Esophagus squamous epithelium (tissue), 5 donors: ENCODE measurements around the gene XRCC4. TPM values are rescaled to one million over a fixed set of nuclear protein-coding genes. Genes with fewer than 3 reads are reported as not detected.

Source experiments
- DNase-seq: peaks from one replicate; lab custom pipeline; 2025; lab: John Stamatoyannopoulos, UW
- H3K27ac ChIP-seq, 4 donors: fragments of 200-600 bp; sonication (generic); one replicate each; pipeline ENCODE4 v1.5.1; 2016 to 2019; ENCODE audit warnings: mild to moderate bottlenecking in 1 of 4
- H3K27me3 ChIP-seq, 4 donors: fragments of 200-600 bp; sonication (generic); 1 replicate in 3 of 4; 2 replicates in 1 of 4; pipeline versions ENCODE4 v1.5.1 to v1.6.0; 2017 to 2021; ENCODE audit warnings: antibody characterized with exemption in 1 of 4
- H3K36me3 ChIP-seq, 3 donors: fragments of 200-600 bp; sonication (generic); one replicate each; pipeline ENCODE4 v1.5.1; 2016 to 2019
- H3K4me1 ChIP-seq, 3 donors: fragments of 200-600 bp; sonication (generic); one replicate each; pipeline ENCODE4 v1.5.1; 2017 to 2019
- H3K4me3 ChIP-seq, 4 donors: fragments of 200-600 bp; sonication (generic); 1 replicate in 3 of 4; 2 replicates in 1 of 4; pipeline ENCODE4 v1.5.1; 2016 to 2019; ENCODE audit warnings: mild to moderate bottlenecking in 2 of 4, moderate library complexity in 1 of 4
- H3K9me3 ChIP-seq, 3 donors: fragments of 200-600 bp; sonication (generic); one replicate each; pipeline ENCODE4 v1.5.1; 2016 to 2019
- POLR2A ChIP-seq, 4 donors: fragments of 450-650 bp; IDR thresholded peaks; one replicate each; pipeline ENCODE4 v1.6.1; 2017; ENCODE audit warnings: antibody characterized with exemption in 4 of 4, mild to moderate bottlenecking in 4 of 4, moderate library complexity in 3 of 4
- WGBS, 2 donors: methylation state at CpG; one replicate each; pipeline ENCODE4 v1.1.5; 2018; 5-methylcytosine and 5-hydroxymethylcytosine counted together
- intact Hi-C: fragments of 100-400 bp; cut with DNase I; formaldehyde crosslinking; loops from one replicate; pipeline ENCODE4 v1.15.0; 2022
- total RNA-seq, 4 donors: library from RNA; depleted of rRNA; stranded (reverse); fragments of >200 nt; gene quantifications; one replicate each; pipeline ENCODE4 v1.1.0, GENCODE V29; 2016
- TF ChIP-seq, protein P1 (sequence below), 6 experiments: fragments of 450-650 bp in 4 of 6; fragments of 200-600 bp in 2 of 6; sonication (generic) in 2 of 6; IDR thresholded peaks; one replicate each; pipeline ENCODE4 v1.5.1; 2016 to 2019; ENCODE audit warnings: antibody characterized with exemption in 6 of 6, mild to moderate bottlenecking in 4 of 6, moderate library complexity in 4 of 6
- donor health status: DM: yes; HTN: yes; CAD: no.

XRCC4 gene
- total RNA-seq, 4 donors from 2014 or later: 2.9 to 10.3 (median 7.4) TPM

DNA sequence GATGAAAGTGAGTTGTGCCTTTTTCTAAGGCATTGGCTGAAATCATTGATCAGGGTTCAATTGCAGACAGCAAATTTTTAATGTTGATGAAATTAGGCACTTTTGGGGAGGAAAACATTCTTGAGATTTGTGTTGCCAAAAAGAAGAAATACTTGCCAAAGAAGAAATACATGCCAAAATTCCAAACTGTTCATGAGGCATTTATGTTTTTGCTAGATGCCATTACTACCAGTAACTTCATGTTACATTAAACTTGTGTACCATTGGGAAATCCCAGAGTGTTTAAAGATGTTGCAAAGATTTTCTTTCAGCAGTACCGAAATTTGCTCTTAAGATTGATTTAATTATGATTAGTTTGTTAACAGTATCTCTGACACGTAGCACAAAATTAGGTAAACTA lies 7.0 kb downstream of the XRCC4 start:
- H3K27me3 ChIP-seq: no peaks in the 10 kb centered on the region
- H3K27ac ChIP-seq: no peak overlapping the region
- intact Hi-C loops: no loop called here
- H3K4me3 ChIP-seq: no peak overlapping the region
- H3K4me1 ChIP-seq: no peaks in the 10 kb centered on the region
- TF ChIP-seq, protein P1, sequence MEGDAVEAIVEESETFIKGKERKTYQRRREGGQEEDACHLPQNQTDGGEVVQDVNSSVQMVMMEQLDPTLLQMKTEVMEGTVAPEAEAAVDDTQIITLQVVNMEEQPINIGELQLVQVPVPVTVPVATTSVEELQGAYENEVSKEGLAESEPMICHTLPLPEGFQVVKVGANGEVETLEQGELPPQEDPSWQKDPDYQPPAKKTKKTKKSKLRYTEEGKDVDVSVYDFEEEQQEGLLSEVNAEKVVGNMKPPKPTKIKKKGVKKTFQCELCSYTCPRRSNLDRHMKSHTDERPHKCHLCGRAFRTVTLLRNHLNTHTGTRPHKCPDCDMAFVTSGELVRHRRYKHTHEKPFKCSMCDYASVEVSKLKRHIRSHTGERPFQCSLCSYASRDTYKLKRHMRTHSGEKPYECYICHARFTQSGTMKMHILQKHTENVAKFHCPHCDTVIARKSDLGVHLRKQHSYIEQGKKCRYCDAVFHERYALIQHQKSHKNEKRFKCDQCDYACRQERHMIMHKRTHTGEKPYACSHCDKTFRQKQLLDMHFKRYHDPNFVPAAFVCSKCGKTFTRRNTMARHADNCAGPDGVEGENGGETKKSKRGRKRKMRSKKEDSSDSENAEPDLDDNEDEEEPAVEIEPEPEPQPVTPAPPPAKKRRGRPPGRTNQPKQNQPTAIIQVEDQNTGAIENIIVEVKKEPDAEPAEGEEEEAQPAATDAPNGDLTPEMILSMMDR (IDR thresholded peaks at IDR 0.05): no peak
- TF ChIP-seq POLR2A (IDR thresholded peaks at IDR 0.05): no peak
- no peaks in the 10 kb centered on the region for H3K36me3 ChIP-seq
- WGBS, 2 donors: 91 to 95% methylated on average over 2 of the region's 2 CpGs
- no peaks in the 10 kb centered on the region for H3K9me3 ChIP-seq
- DNase-seq: no peak

DNA sequence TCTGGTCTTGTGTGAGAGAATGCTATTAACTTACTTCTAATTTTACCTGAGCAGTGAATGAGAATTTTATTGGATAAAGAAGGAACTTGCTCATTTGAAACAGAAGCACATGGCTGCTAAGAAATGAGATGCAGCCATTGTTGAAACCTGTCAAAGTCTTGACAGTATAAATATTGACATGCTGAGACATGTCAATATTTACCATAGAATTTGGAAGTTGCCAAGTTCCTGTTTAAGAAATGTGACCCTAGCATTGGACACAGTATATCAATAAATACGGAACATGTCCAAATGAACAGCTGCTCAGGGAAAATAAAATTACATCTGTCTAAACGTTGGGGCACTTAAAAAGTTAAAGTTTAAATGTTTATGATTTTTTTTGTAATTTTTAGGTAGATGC lies 7.8 kb downstream of the XRCC4 start:
- DNase-seq: no peak
- Histone ChIP-seq H3K4me3 (no peak overlapping the region), H3K9me3 (no peaks in the 10 kb centered on the region), H3K4me1 (no peaks in the 10 kb centered on the region), H3K27me3 (no peaks in the 10 kb centered on the region), H3K27ac (no peak overlapping the region), H3K36me3 (no peaks in the 10 kb centered on the region)
- intact Hi-C loops: no loop called here
- WGBS, 2 donors: 65 to 66% methylated on average over 2 of the region's 2 CpGs
- TF ChIP-seq POLR2A (IDR thresholded peaks at IDR 0.05): no peak
- TF ChIP-seq, protein P1 (IDR thresholded peaks at IDR 0.05): no peak

DNA sequence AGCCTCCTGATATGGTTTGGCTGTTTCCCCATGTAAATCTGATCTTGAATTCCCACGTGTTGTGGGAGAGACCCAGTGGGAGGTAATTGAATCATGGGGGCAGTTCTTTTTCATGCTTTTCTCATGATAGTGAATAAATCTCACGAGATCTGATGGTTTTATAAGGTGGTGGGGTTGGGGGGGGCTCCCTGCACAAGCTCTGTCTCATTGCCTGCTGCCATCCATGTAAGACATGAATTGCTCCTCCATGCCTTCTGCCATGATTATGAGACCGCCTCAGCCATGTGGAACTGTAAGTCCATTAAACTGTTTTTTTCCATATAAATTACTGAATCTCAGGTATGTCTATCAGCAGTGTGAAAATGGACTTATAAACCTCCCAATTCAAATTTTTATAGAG lies 12.8 kb downstream of the XRCC4 start:
- Histone ChIP-seq H3K27me3 (no peaks in the 10 kb centered on the region), H3K4me3 (no peak overlapping the region), H3K9me3 (no peaks in the 10 kb centered on the region), H3K4me1 (no peaks in the 10 kb centered on the region), H3K36me3 (no peaks in the 10 kb centered on the region), H3K27ac (no peak overlapping the region)
- TF ChIP-seq POLR2A (IDR thresholded peaks at IDR 0.05): no peak
- TF ChIP-seq, protein P1 (IDR thresholded peaks at IDR 0.05): no peak
- intact Hi-C loops: no loop called here
- WGBS, 2 donors: 85 to 86% methylated on average over 3 of the region's 3 CpGs
- no peak for DNase-seq

DNA sequence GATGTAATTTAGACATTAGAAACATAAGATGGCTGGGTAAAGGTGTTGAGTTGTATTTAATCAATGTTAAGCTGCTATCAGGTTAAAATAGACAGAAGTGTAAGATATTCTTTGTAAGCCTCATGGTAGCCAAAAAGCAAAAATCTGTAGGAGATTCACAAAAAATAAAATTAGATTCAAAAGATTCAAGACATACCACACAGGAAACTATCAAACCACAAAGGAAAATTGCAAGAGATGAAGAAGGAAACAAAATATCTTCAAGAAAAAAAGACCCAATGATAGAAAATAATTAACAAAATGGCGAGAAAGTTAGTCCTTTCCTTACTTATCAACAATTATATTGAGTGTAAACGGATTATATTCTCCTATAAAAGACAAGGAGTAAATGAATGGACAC lies 15.3 kb downstream of the XRCC4 start:
- H3K9me3 ChIP-seq: no peaks in the 10 kb centered on the region
- 86 to 89% methylated on average over 2 of the region's 2 CpGs for WGBS, 2 donors
- no peak overlapping the region for H3K27ac ChIP-seq
- intact Hi-C loops: no loop called here
- H3K4me1 ChIP-seq: no peaks in the 10 kb centered on the region
- no peaks in the 10 kb centered on the region for H3K36me3 ChIP-seq
- no peaks in the 10 kb centered on the region for H3K27me3 ChIP-seq
- TF ChIP-seq, protein P1 (IDR thresholded peaks at IDR 0.05): no peak
- TF ChIP-seq POLR2A (IDR thresholded peaks at IDR 0.05): no peak
- H3K4me3 ChIP-seq: no peak overlapping the region
- no peak for DNase-seq

DNA sequence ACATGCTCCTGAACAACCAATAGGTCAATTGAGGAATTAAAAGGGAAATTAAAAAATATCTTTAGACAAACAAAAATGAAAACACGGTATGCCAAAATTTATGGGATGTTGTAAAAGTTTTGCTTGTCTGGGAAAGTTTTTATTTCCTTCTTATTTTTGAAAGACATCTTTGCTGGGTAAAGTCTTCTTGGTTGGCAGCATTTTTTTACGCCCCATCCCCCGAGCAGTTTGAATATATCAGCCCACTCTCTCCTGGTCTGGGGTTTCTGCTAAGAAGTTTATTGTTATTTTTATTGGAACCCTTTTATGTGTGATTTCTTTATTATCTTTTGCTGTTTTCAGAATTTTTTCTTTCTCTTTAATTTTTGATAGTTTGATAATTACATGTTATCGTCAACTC lies 16.3 kb downstream of the XRCC4 start:
- TF ChIP-seq, protein P1 (IDR thresholded peaks at IDR 0.05): no peak
- TF ChIP-seq POLR2A (IDR thresholded peaks at IDR 0.05): no peak
- Histone ChIP-seq H3K27me3 (no peaks in the 10 kb centered on the region), H3K36me3 (no peaks in the 10 kb centered on the region), H3K4me1 (no peaks in the 10 kb centered on the region), H3K4me3 (no peak overlapping the region), H3K9me3 (no peaks in the 10 kb centered on the region), H3K27ac (no peak overlapping the region)
- DNase-seq: no peak
- 95 to 96% methylated on average over 4 of the region's 4 CpGs for WGBS, 2 donors
- intact Hi-C loops: no loop called here
